NCI-H187 treated with DMSO at 0.1 percent for 48 hours (cell line): ENCODE data around the gene UBXN10.
"Not testable (repeated sequence)": the region's sequence is repeated elsewhere in the genome, so short reads cannot be mapped to it uniquely, and the experiment has no call there.

Experiments used
- DNase-seq: peaks from one replicate; lab custom pipeline; 2025; lab: John Stamatoyannopoulos, UW

UBXN10 gene

GRCh38 chr1:20200966-20201365 lies 15.1 kb downstream of the UBXN10 start:
- DNase-seq: no peak

- DNase-seq: no peak
These were observed 16.3 kb downstream of the UBXN10 start for GRCh38 chr1:20202166-20202565.

- no peak for DNase-seq
These were observed 21.6 kb downstream of the UBXN10 start for GRCh38 chr1:20207546-20207945.

- DNase-seq: no peak
These were observed 23.6 kb downstream of the UBXN10 start for GRCh38 chr1:20209471-20209870.

- no peak for DNase-seq
These were observed 25.0 kb downstream of the UBXN10 start for GRCh38 chr1:20210736-20211460.

- DNase-seq: no peak
These were observed 25.6 kb downstream of the UBXN10 start for GRCh38 chr1:20211511-20211931.

- DNase-seq: no peak
These were observed 26.3 kb downstream of the UBXN10 start for GRCh38 chr1:20212085-20212684.

GRCh38 chr1:20212685-20213331 lies 26.9 kb downstream of the UBXN10 start:
- peak; percentile 34 for DNase-seq

- no peak for DNase-seq
These were observed 29.8 kb downstream of the UBXN10 start for GRCh38 chr1:20215716-20216115.

GRCh38 chr1:20216574-20216973 lies 30.7 kb downstream of the UBXN10 start:
- no peak for DNase-seq

- not testable (repeated sequence) for DNase-seq
These were observed 33.2 kb downstream of the UBXN10 start for GRCh38 chr1:20219053-20219452.

- DNase-seq: no peak
These were observed 34.1 kb downstream of the UBXN10 start for GRCh38 chr1:20220036-20220435.

- DNase-seq: no peak
These were observed 37.2 kb downstream of the UBXN10 start for GRCh38 chr1:20223106-20223505.

- DNase-seq: peak; percentile 57
These were observed 37.9 kb downstream of the UBXN10 start for GRCh38 chr1:20223551-20224419.

- no peak for DNase-seq
These were observed 38.6 kb downstream of the UBXN10 start for GRCh38 chr1:20224546-20224945.

GRCh38 chr1:20227704-20228103 lies 41.8 kb downstream of the UBXN10 start:
- DNase-seq: no peak

GRCh38 chr1:20228314-20228825 lies 42.5 kb downstream of the UBXN10 start:
- no peak for DNase-seq

- DNase-seq: no peak
These were observed 43.3 kb downstream of the UBXN10 start for GRCh38 chr1:20229171-20229570.

GRCh38 chr1:20232564-20232963 lies 46.7 kb downstream of the UBXN10 start:
- DNase-seq: not testable (repeated sequence)

- DNase-seq: no peak
These were observed 47.5 kb downstream of the UBXN10 start for GRCh38 chr1:20233394-20233793.

GRCh38 chr1:20233866-20234265 lies 48.0 kb downstream of the UBXN10 start:
- no peak for DNase-seq
